Mesendoderm (in vitro differentiated cells): Measurements from ENCODE around the gene VPS18.

ENCODE experiments used
- DNase-seq: peaks from one replicate; pipeline ENCODE4 v3.0.0; 2013
- H2AK5ac ChIP-seq: 2 replicates; pipeline ENCODE4 v1.6.1; 2013; ENCODE audit warnings: low read length, inconsistent platforms
- H2BK120ac ChIP-seq: 2 replicates; pipeline ENCODE4 v1.6.1; 2013; ENCODE audit warnings: low read depth, mild to moderate bottlenecking, low read length, moderate library complexity, mixed read lengths
- H2BK15ac ChIP-seq: replicated peaks from 2 replicates; pipeline ENCODE4 v1.6.1; 2013; ENCODE audit warnings: low read depth, mild to moderate bottlenecking, moderate library complexity
- H2BK5ac ChIP-seq: 2 replicates; pipeline ENCODE4 v1.6.1; 2013; ENCODE audit warnings: low read length, inconsistent platforms
- H3K18ac ChIP-seq: 2 replicates; pipeline ENCODE4 v1.6.1; 2013; ENCODE audit warnings: mild to moderate bottlenecking, low read length, mixed read lengths
- H3K23ac ChIP-seq: one replicate; pipeline ENCODE4 v1.6.1; 2013; ENCODE audit warnings: low read length
- H3K27ac ChIP-seq: 2 replicates; pipeline ENCODE4 v1.5.1; 2013; ENCODE audit warnings: low read depth, mild to moderate bottlenecking, inconsistent platforms, low read length, moderate library complexity
- H3K27me3 ChIP-seq: 2 replicates; pipeline ENCODE4 v1.6.1; 2013; ENCODE audit warnings: low read length, control low read depth, mild to moderate bottlenecking, inconsistent platforms; ENCODE audit not compliant: insufficient read depth, poor library complexity
- H3K36me3 ChIP-seq: 2 replicates; pipeline ENCODE4 v1.6.1; 2013; ENCODE audit warnings: low read length, inconsistent platforms; ENCODE audit not compliant: control insufficient read depth, insufficient read depth
- H3K4ac ChIP-seq: one replicate; pipeline ENCODE4 v1.6.1; 2013; ENCODE audit warnings: low read depth, mild to moderate bottlenecking, low read length, moderate library complexity
- H3K4me1 ChIP-seq: 2 replicates; pipeline ENCODE4 v1.6.1; 2013; ENCODE audit warnings: low read depth, low read length, inconsistent platforms; ENCODE audit not compliant: control insufficient read depth
- H3K4me2 ChIP-seq: 2 replicates; pipeline ENCODE4 v1.6.1; 2013; ENCODE audit warnings: low read length
- H3K4me3 ChIP-seq: 2 replicates; pipeline ENCODE4 v1.5.1; 2013; ENCODE audit warnings: mild to moderate bottlenecking, low read length
- H3K56ac ChIP-seq: one replicate; pipeline ENCODE4 v1.6.1; 2013; ENCODE audit warnings: low read length
- H3K79me1 ChIP-seq: 2 replicates; pipeline ENCODE4 v1.6.1; 2013; ENCODE audit warnings: low read length, inconsistent platforms
- H3K79me2 ChIP-seq: 2 replicates; pipeline ENCODE4 v1.6.1; 2013; ENCODE audit warnings: mild to moderate bottlenecking, low read length; ENCODE audit not compliant: control insufficient read depth, insufficient read depth
- H3K9ac ChIP-seq: 2 replicates; pipeline ENCODE4 v1.6.1; 2013; ENCODE audit warnings: low read length, inconsistent platforms
- H4K5ac ChIP-seq: one replicate; pipeline ENCODE4 v1.6.1; 2013; ENCODE audit warnings: low read length
- H4K8ac ChIP-seq: one replicate; pipeline ENCODE4 v1.6.1; 2013; ENCODE audit warnings: low read depth, mild to moderate bottlenecking, control low read depth, low read length, moderate library complexity
- WGBS: extraction: QIAGEN DNeasy Blood & Tissue Kit; methylation state at CpG from one replicate; pipeline ENCODE4 v1.1.7; 2013; ENCODE audit warnings: low lambda C conversion rate, missing lambda C conversion rate; ENCODE audit not compliant: insufficient coverage; ENCODE audit errors: extremely low coverage; 5-methylcytosine and 5-hydroxymethylcytosine counted together

VPS18 gene

DNA sequence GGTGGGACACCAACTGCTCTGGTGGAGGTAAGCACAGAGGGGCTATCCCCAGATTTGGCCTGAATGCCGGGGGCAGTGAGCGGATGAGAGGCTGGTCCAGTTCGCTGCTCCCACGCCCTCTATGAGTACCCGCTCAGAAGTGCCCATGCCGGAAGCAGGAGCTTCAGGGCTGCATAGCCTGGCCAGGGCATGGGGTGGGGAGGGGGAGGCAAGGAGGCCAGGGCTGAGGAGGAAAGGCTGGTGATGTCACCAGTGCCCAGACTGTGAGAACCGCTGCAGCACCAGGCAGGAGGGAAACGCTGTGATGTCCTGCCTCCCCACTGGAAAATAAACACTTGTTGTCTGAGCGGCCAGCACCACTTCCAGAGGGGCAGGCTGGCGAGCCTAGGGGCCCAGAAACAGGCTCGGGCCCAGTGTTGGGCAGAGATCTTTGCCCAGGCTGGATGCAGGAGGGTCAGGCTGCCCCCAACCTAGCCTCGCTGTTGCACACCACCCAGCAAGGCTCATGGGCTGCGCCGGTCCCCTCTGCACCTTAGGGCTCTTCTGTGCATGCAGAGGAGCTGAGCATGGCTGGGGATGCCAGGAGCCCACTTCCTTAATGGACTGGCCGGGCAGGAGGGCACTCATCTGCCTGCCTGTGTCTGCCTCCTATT, 24.0 kb downstream of the VPS18 start:
- H3K4me1 ChIP-seq, result no peaks in the 10 kb centered on the region
- no peak overlapping the region for H3K4me2 ChIP-seq
- peaks cover 13% of the 10 kb centered on the region for H3K27me3 ChIP-seq
- H3K56ac ChIP-seq, result no peak overlapping the region
- no peak overlapping the region for H3K9ac ChIP-seq
- H2BK5ac ChIP-seq, result no peak overlapping the region
- no peak overlapping the region for H4K5ac ChIP-seq
- no peaks in the 10 kb centered on the region for H3K36me3 ChIP-seq
- no peak overlapping the region for H4K8ac ChIP-seq
- H3K4me3 ChIP-seq, result no peak overlapping the region
- WGBS, result no CpG with 5 or more reads among the region's 15 CpGs
- no peak overlapping the region for H3K27ac ChIP-seq
- no peak overlapping the region for H3K18ac ChIP-seq
- DNase-seq, result no peak
- H2AK5ac ChIP-seq, result no peak overlapping the region
- H2BK15ac ChIP-seq, result no peak overlapping the region
- no peaks in the 10 kb centered on the region for H3K79me2 ChIP-seq
- no peak overlapping the region for H2BK120ac ChIP-seq
- H3K4ac ChIP-seq, result no peak overlapping the region
- no peak overlapping the region for H3K23ac ChIP-seq
- no peaks in the 10 kb centered on the region for H3K79me1 ChIP-seq

GRCh38 chr15:40918799-40919392, 24.6 kb downstream of the VPS18 start:
- peaks cover 19% of the 10 kb centered on the region for H3K27me3 ChIP-seq
- H3K4me2 ChIP-seq, result no peak overlapping the region
- no peaks in the 10 kb centered on the region for H3K4me1 ChIP-seq
- H3K23ac ChIP-seq, result no peak overlapping the region
- no peak overlapping the region for H2BK15ac ChIP-seq
- WGBS, result no CpG with 5 or more reads among the region's 19 CpGs
- H3K56ac ChIP-seq, result no peak overlapping the region
- no peaks in the 10 kb centered on the region for H3K36me3 ChIP-seq
- H3K27ac ChIP-seq, result no peak overlapping the region
- no peak overlapping the region for H3K4ac ChIP-seq
- no peak for DNase-seq
- no peak overlapping the region for H4K8ac ChIP-seq
- H2BK5ac ChIP-seq, result no peak overlapping the region
- no peaks in the 10 kb centered on the region for H3K79me2 ChIP-seq
- no peak overlapping the region for H2AK5ac ChIP-seq
- H4K5ac ChIP-seq, result no peak overlapping the region
- no peak overlapping the region for H3K4me3 ChIP-seq
- H2BK120ac ChIP-seq, result no peak overlapping the region
- no peaks in the 10 kb centered on the region for H3K79me1 ChIP-seq
- no peak overlapping the region for H3K9ac ChIP-seq
- H3K18ac ChIP-seq, result no peak overlapping the region

DNA sequence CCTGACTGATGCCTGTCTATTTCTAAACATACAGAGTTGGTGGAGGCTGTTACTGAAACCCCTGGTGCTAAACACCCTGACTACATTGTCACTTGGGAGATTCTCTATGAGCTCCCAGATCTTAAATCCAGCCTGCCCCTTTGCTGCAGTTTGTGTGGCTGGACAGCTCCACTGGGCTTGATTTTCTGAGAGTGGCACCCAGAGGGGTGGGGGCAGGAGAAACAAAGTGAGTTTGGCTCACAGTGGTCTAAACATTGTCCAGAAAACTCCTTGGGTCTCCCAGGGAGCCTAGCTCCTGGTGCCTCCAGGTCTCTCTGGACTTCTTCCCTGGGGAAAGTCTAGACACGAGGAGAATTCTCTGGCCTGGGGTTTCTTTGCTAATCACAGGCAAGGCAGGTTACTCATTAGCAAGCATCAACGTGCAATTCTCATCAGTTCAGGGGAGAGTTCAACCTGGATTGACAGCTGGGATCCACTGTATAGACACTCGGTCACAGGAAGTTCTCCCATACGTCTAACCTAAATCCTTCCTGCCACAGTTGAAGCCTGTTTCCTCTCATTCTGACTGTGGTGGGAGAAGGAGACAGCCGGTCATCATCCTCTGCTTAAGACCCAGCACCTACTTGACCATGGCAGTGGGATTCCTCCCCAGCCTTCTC, 27.8 kb downstream of the VPS18 start:
- DNase-seq, result no peak
- no peak overlapping the region for H4K8ac ChIP-seq
- H3K23ac ChIP-seq, result no peak overlapping the region
- H3K27me3 ChIP-seq, result peaks cover 46% of the 10 kb centered on the region
- no peak overlapping the region for H3K9ac ChIP-seq
- no peaks in the 10 kb centered on the region for H3K4me1 ChIP-seq
- H3K79me2 ChIP-seq, result no peaks in the 10 kb centered on the region
- no peak overlapping the region for H3K27ac ChIP-seq
- no peak overlapping the region for H2BK5ac ChIP-seq
- no peak overlapping the region for H3K56ac ChIP-seq
- H2BK120ac ChIP-seq, result no peak overlapping the region
- H3K4ac ChIP-seq, result no peak overlapping the region
- H4K5ac ChIP-seq, result no peak overlapping the region
- no peak overlapping the region for H2BK15ac ChIP-seq
- no peaks in the 10 kb centered on the region for H3K36me3 ChIP-seq
- H2AK5ac ChIP-seq, result no peak overlapping the region
- H3K4me2 ChIP-seq, result no peak overlapping the region
- H3K4me3 ChIP-seq, result no peak overlapping the region
- no peaks in the 10 kb centered on the region for H3K79me1 ChIP-seq
- WGBS, result no CpG with 5 or more reads among the region's 5 CpGs
- H3K18ac ChIP-seq, result no peak overlapping the region

DNA sequence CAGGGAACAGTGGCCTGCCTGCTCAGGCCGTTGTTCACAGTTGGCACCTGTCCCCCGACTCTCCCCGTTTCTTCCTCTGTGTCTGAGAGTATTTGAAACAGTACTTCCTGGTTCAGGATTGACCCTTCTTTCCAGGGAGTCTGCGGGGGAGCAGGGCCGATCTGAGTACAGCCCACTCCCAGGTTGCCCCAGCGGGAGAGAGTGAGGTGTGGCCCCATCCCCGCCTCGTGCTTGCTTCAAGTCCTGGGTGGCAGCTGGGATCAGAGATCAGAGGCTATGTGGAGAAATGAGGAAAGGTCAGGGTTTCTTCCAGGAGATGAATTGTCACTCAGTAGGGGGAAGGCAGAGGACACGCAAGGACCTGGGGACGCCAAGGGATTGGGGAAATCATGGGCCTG, 28.4 kb downstream of the VPS18 start:
- WGBS, result no CpG with 5 or more reads among the region's 10 CpGs

DNA sequence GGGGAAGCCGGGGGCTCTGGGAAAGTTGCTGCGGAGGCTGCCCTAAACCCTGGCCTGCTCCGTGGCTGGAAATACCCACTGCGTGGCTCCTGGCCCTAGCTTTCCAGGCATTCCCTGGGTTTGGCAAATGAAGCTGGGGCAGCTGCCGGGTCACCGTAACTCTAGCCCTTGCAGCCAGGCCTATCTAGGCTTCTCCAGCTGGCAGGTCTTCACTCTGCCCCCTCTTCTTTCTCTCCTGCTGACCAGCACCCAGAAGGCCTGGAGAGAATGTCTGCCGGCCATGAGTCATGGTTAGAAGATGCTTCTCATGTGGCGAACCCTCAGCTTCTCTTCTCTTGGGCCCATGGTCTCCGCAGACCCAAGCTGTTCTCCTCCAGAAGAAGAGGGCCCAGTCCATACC, 29.3 kb downstream of the VPS18 start:
- Histone ChIP-seq H3K9ac (no peak overlapping the region), H3K4me2 (no peak overlapping the region), H4K8ac (no peak overlapping the region), H2BK120ac (no peak overlapping the region), H4K5ac (no peak overlapping the region), H2BK5ac (no peak overlapping the region), H3K18ac (no peak overlapping the region), H3K79me1 (no peaks in the 10 kb centered on the region), H3K79me2 (no peaks in the 10 kb centered on the region), H2AK5ac (no peak overlapping the region), H3K27ac (no peak overlapping the region), H3K4me1 (no peaks in the 10 kb centered on the region), H3K36me3 (no peaks in the 10 kb centered on the region), H3K56ac (no peak overlapping the region), H2BK15ac (no peak overlapping the region), H3K23ac (peak overlapping the region; percentile 45), H3K4me3 (no peak overlapping the region), H3K27me3 (peaks cover 57% of the 10 kb centered on the region), H3K4ac (no peak overlapping the region)
- WGBS, result no CpG with 5 or more reads among the region's 9 CpGs
- DNase-seq, result no peak

More for the DNA sequence above, 28.4 kb downstream of the VPS18 start:
- H3K23ac ChIP-seq, result no peak overlapping the region
- H3K27ac ChIP-seq, result no peak overlapping the region
- H2BK120ac ChIP-seq, result no peak overlapping the region
- H3K4me1 ChIP-seq, result no peaks in the 10 kb centered on the region
- no peak overlapping the region for H3K4ac ChIP-seq
- peaks cover 50% of the 10 kb centered on the region for H3K27me3 ChIP-seq
- H3K36me3 ChIP-seq, result no peaks in the 10 kb centered on the region
- H3K4me3 ChIP-seq, result no peak overlapping the region
- no peaks in the 10 kb centered on the region for H3K79me1 ChIP-seq
- no peak overlapping the region for H3K18ac ChIP-seq
- H4K5ac ChIP-seq, result no peak overlapping the region
- H2BK5ac ChIP-seq, result no peak overlapping the region
- DNase-seq, result no peak
- H2AK5ac ChIP-seq, result no peak overlapping the region
- no peak overlapping the region for H3K9ac ChIP-seq
- no peak overlapping the region for H3K4me2 ChIP-seq
- no peak overlapping the region for H4K8ac ChIP-seq
- H3K56ac ChIP-seq, result no peak overlapping the region
- no peaks in the 10 kb centered on the region for H3K79me2 ChIP-seq
- H2BK15ac ChIP-seq, result no peak overlapping the region
